PC-9 (cell line): ENCODE data around the gene DNAH11.

Experiments used
- CTCF ChIP-seq: fragments of 200-600 bp; sonication (generic); conservative IDR thresholded peaks from 2 replicates; pipeline ENCODE4 v1.6.1; 2017; ENCODE audit warnings: mixed run types, antibody characterized with exemption, mild to moderate bottlenecking, moderate library complexity
- EZH2 ChIP-seq: fragments of 200-600 bp; sonication (generic); IDR thresholded peaks from 2 replicates; pipeline ENCODE4 v1.8.0; 2017; ENCODE audit warnings: antibody characterized with exemption, low read depth

- TF ChIP-seq CTCF (no peak), EZH2 (no peak)
These were observed 42.4 kb downstream of the DNAH11 start for GRCh38 chr7:21585070-21585724.
